NCI-H2227 (cell line): ENCODE results near the gene PIGW.
A peak's percentile ranks its signal among the peaks of the same experiment; 100 is the strongest.

ENCODE experiments used
- DNase-seq: peaks from one replicate; lab custom pipeline; 2025; ENCODE audit not compliant: unreplicated experiment; lab: John Stamatoyannopoulos, UW

PIGW gene

DNA sequence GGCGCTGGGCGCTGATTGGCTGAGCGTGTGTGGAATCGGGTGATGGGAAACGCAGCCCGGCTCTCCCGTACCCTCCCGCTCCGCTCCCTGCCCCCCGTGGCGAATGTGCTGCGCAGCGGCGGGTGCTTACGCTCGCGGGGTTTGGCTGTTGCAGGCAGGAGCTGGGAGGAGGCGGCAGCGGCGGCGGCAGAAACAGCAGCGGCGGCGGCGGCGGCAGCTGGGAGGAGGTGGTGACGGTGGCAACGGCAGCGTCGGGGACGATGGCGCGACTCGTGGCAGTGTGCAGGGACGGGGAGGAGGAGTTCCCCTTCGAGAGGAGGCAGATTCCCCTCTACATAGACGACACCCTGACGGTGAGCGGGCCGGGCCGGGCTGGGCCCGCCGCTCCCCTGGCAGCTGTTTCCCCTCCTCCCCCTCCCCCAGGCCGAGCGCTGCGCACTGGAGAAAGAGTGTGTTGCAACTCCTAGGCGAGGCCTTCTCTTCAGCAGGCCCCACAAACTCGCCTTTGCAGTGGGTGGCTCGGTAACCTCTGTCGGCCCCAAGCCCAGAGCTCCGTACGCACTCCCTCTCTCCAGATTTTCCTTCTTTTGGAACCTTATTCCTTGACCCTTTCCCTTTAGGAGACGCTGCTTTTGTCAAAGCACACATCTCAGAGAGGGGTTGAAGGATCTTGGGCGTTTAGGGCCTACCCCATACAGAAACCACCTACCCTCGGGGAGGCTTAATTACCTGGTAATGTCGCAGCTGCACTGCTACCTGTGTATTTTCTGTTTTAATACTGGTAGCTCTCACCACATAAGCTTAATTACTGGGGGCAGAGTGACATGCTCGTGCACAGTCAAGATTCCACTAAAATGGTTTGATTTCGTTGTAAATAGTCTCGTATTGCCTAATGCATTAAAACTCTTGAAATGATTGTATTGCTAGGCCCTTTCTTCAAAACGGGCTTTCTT is 11.0 kb downstream of the PIGW start:
- peak; percentile 95 for DNase-seq

DNA sequence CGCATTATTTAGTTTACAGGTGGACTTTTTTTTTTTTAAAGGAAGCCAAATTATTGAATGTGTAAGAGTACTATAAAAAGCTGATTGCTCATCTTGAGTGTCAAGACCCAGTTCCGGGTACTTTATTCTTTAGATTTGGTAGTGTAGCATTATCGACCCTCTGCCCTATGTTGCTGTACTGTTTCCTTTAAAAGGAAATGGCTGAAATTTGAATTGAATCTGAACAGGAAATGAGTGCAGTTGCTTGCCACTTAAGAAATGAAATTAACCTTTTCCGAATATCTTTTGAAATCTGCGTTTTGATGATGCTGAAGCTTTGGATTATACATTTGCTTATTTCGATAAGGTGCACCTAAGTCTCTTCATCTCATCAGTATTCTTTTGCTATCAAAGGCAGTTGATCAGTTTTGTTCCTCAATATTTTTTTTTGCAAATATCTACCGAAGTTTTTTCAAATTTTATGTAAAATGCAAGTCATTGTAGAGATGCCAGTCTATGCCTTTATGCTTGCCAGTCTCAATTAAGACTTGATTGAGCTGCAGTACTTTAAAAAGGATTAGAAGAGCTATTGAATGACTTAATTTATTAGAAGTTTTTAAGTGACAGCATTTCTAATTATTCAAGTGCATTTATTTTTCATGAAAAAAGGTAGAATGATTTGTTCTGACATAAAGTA is 11.8 kb downstream of the PIGW start:
- no peak for DNase-seq

GRCh38 chr17:36547776-36548175 is 13.0 kb downstream of the PIGW start:
- no peak for DNase-seq

DNA sequence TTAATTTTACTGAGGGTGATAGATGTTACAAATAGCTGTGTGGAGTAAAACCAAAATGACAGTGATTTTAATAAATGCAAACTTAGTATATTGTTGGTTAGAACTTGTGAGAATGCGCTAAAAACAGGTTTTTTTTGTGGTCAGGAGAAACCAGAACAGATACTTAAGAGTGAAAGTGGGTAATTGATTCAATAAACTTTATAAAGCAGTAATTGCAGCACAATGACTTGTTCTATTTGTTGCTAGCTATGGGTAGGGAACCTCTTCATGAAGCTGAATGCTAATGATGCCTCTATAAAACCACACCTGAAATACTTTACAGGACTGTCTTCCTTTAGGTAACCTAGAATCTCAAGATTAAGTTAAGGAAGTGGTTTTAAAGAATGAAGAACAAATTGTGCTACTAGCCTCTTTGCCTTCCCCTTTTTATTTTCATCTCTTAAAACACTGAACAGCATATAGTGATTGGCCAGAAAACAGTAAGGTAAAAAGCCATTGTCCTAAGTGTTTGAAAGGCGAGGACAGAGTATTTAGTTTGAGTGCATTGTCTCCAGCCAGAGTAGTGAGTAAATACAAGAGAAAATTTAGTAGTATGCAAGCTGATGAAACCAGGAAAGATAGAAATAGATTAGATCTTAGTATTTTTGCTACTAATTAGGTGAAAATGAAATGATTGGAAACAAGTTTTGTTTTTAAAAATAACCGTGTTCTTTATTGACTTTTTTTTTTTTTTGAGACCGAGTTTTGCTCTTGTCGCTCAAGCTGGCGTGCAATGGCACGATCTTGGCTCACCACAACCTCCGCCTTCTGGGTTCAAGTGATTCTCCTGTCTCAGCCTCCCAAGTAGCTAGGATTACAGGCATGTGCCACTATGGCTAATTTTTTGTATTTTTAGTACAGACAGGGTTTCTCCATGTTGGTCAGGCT is 16.0 kb downstream of the PIGW start:
- no peak for DNase-seq

- no peak for DNase-seq
Measured at GRCh38 chr17:36553459-36553858, 18.7 kb downstream of the PIGW start.

- DNase-seq: no peak
Measured at GRCh38 chr17:36566081-36566480, 31.3 kb downstream of the PIGW start.

GRCh38 chr17:36575028-36575427 is 40.2 kb downstream of the PIGW start:
- DNase-seq: no peak

- no peak for DNase-seq
Measured at GRCh38 chr17:36576793-36577192, 42.0 kb downstream of the PIGW start.

DNA sequence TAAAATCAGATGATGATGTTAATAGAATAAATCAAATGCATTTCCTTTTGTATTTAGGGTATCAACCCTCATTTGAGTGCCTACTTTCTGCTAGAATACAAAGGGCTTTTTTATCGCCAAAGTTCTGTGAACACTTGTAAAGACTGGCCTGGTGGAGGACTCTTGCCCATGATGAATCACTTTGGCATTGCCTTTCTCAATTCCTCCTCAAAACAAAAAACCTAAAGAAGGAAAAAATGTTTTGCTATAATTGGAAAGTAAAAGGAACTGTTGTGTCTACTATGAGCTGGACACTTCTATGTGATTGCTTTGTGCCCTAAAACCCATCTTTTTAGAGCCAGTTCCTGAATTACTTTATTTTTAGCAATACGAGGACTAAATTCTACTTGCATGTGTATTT is 43.9 kb downstream of the PIGW start:
- DNase-seq: no peak

DNA sequence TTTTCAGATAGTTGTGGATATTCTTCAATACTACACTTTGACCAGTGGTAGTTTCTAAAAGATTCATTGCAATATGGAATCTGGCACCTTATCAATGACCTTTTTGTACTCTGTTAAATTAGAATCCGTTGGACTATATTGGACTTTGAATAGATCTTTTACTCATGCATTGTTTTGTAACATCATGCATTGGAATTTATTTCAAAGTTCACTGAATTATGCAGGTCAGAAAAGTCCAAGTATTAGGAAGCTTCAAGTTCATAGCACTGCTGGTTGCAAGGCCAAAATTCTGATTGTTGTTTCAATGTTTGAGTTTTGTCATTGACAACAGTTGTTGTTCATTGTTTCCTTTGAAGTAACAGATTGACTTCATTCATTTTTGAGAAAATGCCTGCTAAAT is 49.0 kb downstream of the PIGW start:
- DNase-seq: no peak

DNA sequence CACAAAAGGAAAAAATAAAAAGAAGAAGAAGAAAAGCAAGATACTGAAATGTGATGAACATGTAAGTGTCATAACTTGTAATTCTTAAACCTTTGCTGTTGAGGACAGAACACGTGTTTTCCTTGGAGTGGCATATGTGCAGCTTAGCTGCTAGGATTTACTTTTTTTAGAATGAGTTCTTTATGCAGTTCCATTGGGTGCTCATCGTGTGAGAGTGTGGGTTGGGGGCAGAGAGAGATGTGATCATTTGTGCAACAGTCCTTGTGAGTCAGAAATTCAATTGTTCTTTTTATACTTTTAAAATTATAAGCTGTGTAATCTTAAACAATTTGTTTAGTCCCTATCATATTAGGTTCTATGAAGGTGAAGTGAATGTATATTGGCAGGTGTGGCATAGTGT is 51.4 kb downstream of the PIGW start:
- DNase-seq: no peak
